WTC11 (cell line): ENCODE measurements around the gene SLC10A7. TPM values are rescaled to one million over a fixed set of nuclear protein-coding genes. Genes with fewer than 3 reads are reported as not detected.

Experiments used
- ATAC-seq: fragments of 200-7000 bp; cut with Tn5 transposase; 2 replicates; pipeline ENCODE4 v1.10.0; 2021; ENCODE audit warnings: mild to moderate bottlenecking, moderate library complexity
- CTCF ChIA-PET: fragments of 300-600 bp; sonication (Branson Sonifier 250); formaldehyde crosslinking; loops from one replicate; lab custom pipeline; 2021; ENCODE audit warnings: antibody characterized with exemption; lab: Charles Lee
- POLR2A ChIA-PET: fragments of 350-600 bp; sonication (Branson Sonifier 250); formaldehyde crosslinking; loops from one replicate; lab custom pipeline; 2021; ENCODE audit warnings: antibody characterized with exemption; lab: Charles Lee
- DNase-seq: peaks from one replicate; pipeline ENCODE4 v3.0.0; 2021; ENCODE audit warnings: low spot score
- H3K27ac Mint-ChIP-seq: 2 replicates; pipeline ENCODE4 v1.8.0; 2021; ENCODE audit warnings: mixed read lengths
- H3K27me3 Mint-ChIP-seq: 2 replicates; pipeline ENCODE4 v1.8.0; 2021; ENCODE audit warnings: low read depth, mild to moderate bottlenecking, moderate library complexity, mixed read lengths
- H3K36me3 Mint-ChIP-seq: 2 replicates; pipeline ENCODE4 v1.8.0; 2021; ENCODE audit warnings: mixed read lengths
- H3K4me1 Mint-ChIP-seq: 2 replicates; pipeline ENCODE4 v1.8.0; 2022; ENCODE audit warnings: mixed read lengths
- H3K4me3 Mint-ChIP-seq: 2 replicates; pipeline ENCODE4 v1.8.0; 2021; ENCODE audit warnings: mild to moderate bottlenecking, moderate library complexity, mixed read lengths
- H3K9me3 Mint-ChIP-seq: 2 replicates; pipeline ENCODE4 v1.8.0; 2021; ENCODE audit warnings: mixed read lengths
- AR ChIP-seq: fragments of 250-450 bp; sonication (Bioruptor Pico); IDR thresholded peaks from 2 replicates; pipeline ENCODE4 v1.9.0; 2021; ENCODE audit warnings: mild to moderate bottlenecking
- ATF3 ChIP-seq: sonication (generic); formaldehyde crosslinking; conservative IDR thresholded peaks from 2 replicates; pipeline ENCODE4 v1.8.1; 2022; ENCODE audit warnings: mild to moderate bottlenecking, missing genetic modification reagents
- CREM ChIP-seq: sonication (generic); formaldehyde crosslinking; IDR thresholded peaks from 2 replicates; pipeline ENCODE4 v1.8.1; 2022; ENCODE audit warnings: mild to moderate bottlenecking, missing genetic modification reagents, moderate library complexity
- KAT7 ChIP-seq: sonication (generic); formaldehyde crosslinking; IDR thresholded peaks from 2 replicates; pipeline ENCODE4 v1.8.1; 2023; ENCODE audit warnings: missing genetic modification reagents, mild to moderate bottlenecking, borderline replicate concordance
- OVOL2 ChIP-seq: fragments of 250-450 bp; sonication (Bioruptor Pico); IDR thresholded peaks from 2 replicates; pipeline ENCODE4 v1.9.0; 2021; ENCODE audit warnings: mild to moderate bottlenecking, borderline replicate concordance
- PRDM15 ChIP-seq: sonication (generic); formaldehyde crosslinking; IDR thresholded peaks from 2 replicates; pipeline ENCODE4 v1.8.0; 2022; ENCODE audit warnings: missing genetic modification reagents
- PREB ChIP-seq: sonication (generic); formaldehyde crosslinking; IDR thresholded peaks from 2 replicates; pipeline ENCODE4 v1.8.1; 2022; ENCODE audit warnings: mild to moderate bottlenecking, missing genetic modification reagents, moderate library complexity, borderline replicate concordance
- STAT6 ChIP-seq: sonication (generic); formaldehyde crosslinking; conservative IDR thresholded peaks from 2 replicates; pipeline ENCODE4 v1.8.1; 2023; ENCODE audit warnings: mild to moderate bottlenecking, low read depth, missing genetic modification reagents, moderate library complexity
- TEAD1 ChIP-seq: sonication (generic); formaldehyde crosslinking; IDR thresholded peaks from 2 replicates; pipeline ENCODE4 v1.8.0; 2022; ENCODE audit warnings: mild to moderate bottlenecking, missing genetic modification reagents
- ZBTB21 ChIP-seq: sonication (generic); formaldehyde crosslinking; IDR thresholded peaks from 2 replicates; pipeline ENCODE4 v1.8.1; 2023; ENCODE audit warnings: mild to moderate bottlenecking, missing genetic modification reagents, borderline replicate concordance
- ZNF425 ChIP-seq: fragments of 250-450 bp; sonication (Bioruptor Pico); conservative IDR thresholded peaks from 2 replicates; pipeline ENCODE4 v1.9.0; 2021; ENCODE audit warnings: mild to moderate bottlenecking
- ZNF512 ChIP-seq: sonication (generic); formaldehyde crosslinking; IDR thresholded peaks from 2 replicates; pipeline ENCODE4 v1.8.1; 2022; ENCODE audit warnings: missing genetic modification reagents, borderline replicate concordance
- ZSCAN18 ChIP-seq: fragments of 250-450 bp; sonication (Bioruptor Pico); IDR thresholded peaks from 2 replicates; pipeline ENCODE4 v2.1.2; 2022; ENCODE audit warnings: mild to moderate bottlenecking, moderate library complexity
- total RNA-seq: library from RNA; stranded (reverse); gene quantifications from 3 replicates; pipeline ENCODE4 v1.2.3, GENCODE V29; 2021

The SLC10A7 gene
- total RNA-seq, 1 experiment from 2014 or later = 5.0 TPM

GRCh38 chr4:146548443-146548842 lies 26.7 kb upstream of the SLC10A7 start:
- peaks cover 2% of the 10 kb centered on the region; the same call in 1 of the 2 replicates for H3K27me3 Mint-ChIP-seq
- peaks cover 11% of the 10 kb centered on the region for H3K9me3 Mint-ChIP-seq
- H3K4me1 Mint-ChIP-seq = 0 out of 2 replicates have a peak, but pooled peaks cover 6% of the 10 kb centered on the region
- ChIA-PET CTCF (no interaction called here), POLR2A (no interaction called here)
- TF ChIP-seq ZSCAN18 (CRISPR knock-in tag) = no peak
- TF ChIP-seq PRDM15 (CRISPR knock-in tag) = no peak
- TF ChIP-seq TEAD1 (CRISPR knock-in tag) = no peak
- no peak for TF ChIP-seq CREM (CRISPR knock-in tag)
- TF ChIP-seq STAT6 (CRISPR knock-in tag) = no peak
- no peak for TF ChIP-seq ZNF425 (CRISPR knock-in tag)
- no peak for TF ChIP-seq ZNF512
- no peak for TF ChIP-seq OVOL2 (CRISPR knock-in tag)
- TF ChIP-seq PREB (CRISPR knock-in tag) = no peak
- no peak for TF ChIP-seq KAT7
- no peak for TF ChIP-seq AR (CRISPR knock-in tag)
- TF ChIP-seq ZBTB21 (CRISPR knock-in tag) = no peak
- no peak for TF ChIP-seq ATF3
- DNase-seq = no peak
- no peak overlapping the region for H3K27ac Mint-ChIP-seq
- ATAC-seq = no peak
- H3K4me3 Mint-ChIP-seq = no peak overlapping the region
- no peaks in the 10 kb centered on the region for H3K36me3 Mint-ChIP-seq
